ENCODE measurements around the gene TSPAN31. TPM values are rescaled to one million over a fixed set of nuclear protein-coding genes. Genes with fewer than 3 reads are reported as not detected.
A peak's percentile ranks its signal among the peaks of the same experiment; 100 is the strongest.

The TSPAN31 gene
- total and polyA plus RNA-seq, 12 donors, result 21.1 to 37.4 (median 28.8) TPM

DNA sequence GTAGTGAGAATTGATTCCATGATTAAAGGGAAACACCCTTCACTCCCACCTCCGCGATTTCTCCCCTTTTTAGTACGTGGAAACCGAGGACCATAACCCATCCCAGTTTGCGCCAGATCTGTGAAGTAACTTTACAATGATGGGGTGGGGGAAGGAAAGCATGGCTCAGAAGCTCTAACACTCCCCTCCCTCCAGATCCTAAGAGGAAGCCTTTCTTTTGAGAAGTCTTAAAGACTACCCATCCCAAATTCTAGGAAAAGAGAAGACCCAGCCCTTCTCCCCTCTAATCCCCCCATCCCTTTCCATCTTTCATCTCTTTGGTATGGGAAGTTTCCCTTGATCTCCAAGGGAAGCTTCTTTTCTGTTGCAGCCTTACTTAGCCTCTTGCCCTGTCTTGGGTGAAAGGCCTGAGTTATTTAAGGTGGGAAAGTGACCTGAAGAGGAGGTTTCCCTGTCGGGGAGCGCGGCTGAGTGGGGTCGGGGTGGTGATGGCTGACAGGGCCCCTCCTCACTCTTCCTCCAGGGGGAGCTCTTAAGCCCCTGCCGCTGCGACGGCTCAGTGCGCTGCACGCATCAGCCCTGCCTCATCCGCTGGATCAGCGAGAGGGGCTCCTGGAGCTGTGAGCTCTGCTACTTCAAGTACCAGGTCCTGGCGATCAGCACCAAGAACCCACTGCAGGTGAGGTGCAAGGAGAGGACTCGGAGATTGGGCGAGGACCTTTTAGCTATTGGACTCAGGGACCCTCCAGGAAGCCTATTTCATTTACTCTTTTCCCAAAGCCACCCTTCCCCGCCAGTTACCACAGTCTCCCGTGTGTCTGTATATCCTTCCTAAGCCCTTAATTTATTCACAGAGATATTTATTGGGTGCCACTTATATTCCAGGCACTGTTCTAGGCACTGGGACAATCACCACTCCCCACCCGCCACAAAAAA, 11.8 kb downstream of the TSPAN31 start:
- ATAC-seq (no peak), DNase-seq (peak in 1 of 2 donors; percentile 47)
- peak; percentile 9 to 69 (median 46) for TF ChIP-seq CTCF (IDR thresholded peaks at IDR 0.05)
- 58 to 69% methylated on average over 22 of the region's 22 CpGs for WGBS, 2 donors
- intact Hi-C loops (cut with DNase I), result no loop called here
- Histone ChIP-seq H3K27me3 (no peaks in the 10 kb centered on the region), H3K9me3 (no peaks in the 10 kb centered on the region), H3K27ac (peak overlapping the region in 3 of 10 donors; percentile 53 to 74 (median 70)), H3K36me3 (peaks cover 0 to 23% (median 8%) of the 10 kb centered on the region in 9 donors), H3K4me3 (peak overlapping the region in 6 of 10 donors; percentile 67 to 80 (median 70)), H3K4me1 (peaks cover 6 to 39% (median 24%) of the 10 kb centered on the region in 9 donors)

GRCh38 chr12:57757771-57758170, 12.9 kb downstream of the TSPAN31 start:
- DNase-seq, result no peak
- intact Hi-C loops (cut with DNase I), result no loop called here
- Histone ChIP-seq H3K27ac (no peak overlapping the region), H3K4me3 (no peak overlapping the region), H3K4me1 (peaks cover 5 to 34% (median 21%) of the 10 kb centered on the region in 9 donors), H3K27me3 (peaks cover 0 to 7% (median 5%) of the 10 kb centered on the region in 7 donors), H3K36me3 (peaks cover 0 to 23% (median 8%) of the 10 kb centered on the region in 9 donors), H3K9me3 (no peaks in the 10 kb centered on the region)
- 93 to 95% methylated on average over 4 of the region's 4 CpGs for WGBS, 2 donors
- no peak for TF ChIP-seq CTCF (IDR thresholded peaks at IDR 0.05)
- ATAC-seq, result no peak

DNA sequence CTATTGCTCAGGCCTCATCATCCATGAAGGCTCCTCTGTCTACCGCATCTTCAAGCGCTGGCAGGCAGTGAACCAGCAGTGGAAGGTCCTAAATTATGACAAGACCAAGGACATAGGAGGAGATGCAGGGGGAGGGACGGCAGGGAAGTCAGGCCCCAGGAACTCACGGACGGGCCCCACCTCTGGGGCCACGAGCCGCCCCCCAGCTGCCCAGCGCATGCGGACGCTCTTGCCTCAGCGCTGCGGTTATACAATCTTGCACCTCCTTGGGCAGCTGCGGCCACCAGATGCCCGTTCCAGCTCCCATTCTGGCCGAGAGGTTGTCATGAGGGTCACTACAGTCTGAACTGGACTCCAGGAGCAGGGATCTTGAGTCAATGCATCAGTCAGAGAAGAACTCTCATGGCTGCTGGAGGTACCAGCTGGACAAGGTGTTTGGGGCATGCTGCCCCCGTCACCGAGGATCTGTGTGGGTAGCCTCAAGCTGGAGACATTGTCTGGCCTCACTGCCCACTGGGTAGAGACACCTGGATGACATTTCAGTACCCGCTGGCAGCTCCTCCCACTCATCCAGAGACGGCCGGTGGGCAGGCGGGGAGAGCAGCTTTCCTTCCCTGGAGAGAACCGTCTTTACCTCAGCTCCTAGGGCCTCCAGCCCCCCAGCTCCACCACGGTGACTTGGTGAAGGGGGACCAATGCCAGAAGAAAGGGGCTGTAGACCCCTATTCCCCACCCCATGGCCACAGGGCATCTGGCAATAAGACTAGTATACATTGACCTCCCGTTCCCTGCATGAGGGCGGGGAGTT, 13.9 kb downstream of the TSPAN31 start:
- Histone ChIP-seq H3K4me1 (peaks cover 4 to 26% (median 17%) of the 10 kb centered on the region in 9 donors), H3K36me3 (peaks cover 0 to 23% (median 8%) of the 10 kb centered on the region in 9 donors), H3K27me3 (peaks cover 0 to 17% (median 15%) of the 10 kb centered on the region in 7 donors), H3K4me3 (no peak overlapping the region), H3K9me3 (no peaks in the 10 kb centered on the region), H3K27ac (no peak overlapping the region)
- WGBS, 2 donors, result 93 to 94% methylated on average over 25 of the region's 25 CpGs
- DNase-seq (no peak), ATAC-seq (no peak)
- no peak for TF ChIP-seq CTCF (IDR thresholded peaks at IDR 0.05)
- intact Hi-C loops (cut with DNase I), result no loop called here

- TF ChIP-seq CTCF (IDR thresholded peaks at IDR 0.05), result peak in 6 of 9 donors; percentile 25 to 48 (median 38)
- intact Hi-C loops (cut with DNase I), result no loop called here
- Histone ChIP-seq H3K4me3 (no peak overlapping the region), H3K27me3 (peaks cover 4 to 24% (median 22%) of the 10 kb centered on the region in 7 donors), H3K36me3 (peaks cover 0 to 23% (median 8%) of the 10 kb centered on the region in 9 donors), H3K9me3 (no peaks in the 10 kb centered on the region), H3K27ac (no peak overlapping the region), H3K4me1 (peaks cover 4 to 23% (median 14%) of the 10 kb centered on the region in 9 donors)
- ATAC-seq (no peak), DNase-seq (no peak)
- 43 to 46% methylated on average over 3 of the region's 3 CpGs for WGBS, 2 donors
Observed at GRCh38 chr12:57759360-57759980, 14.6 kb downstream of the TSPAN31 start.

Measured in heart right ventricle (tissue), 16 donors.